NCI-H226 (cell line): Measurements from ENCODE around the gene DCDC1.

ENCODE experiments used
- DNase-seq: peaks from one replicate; pipeline ENCODE4 v3.0.0-alpha.2; 2015

Gene DCDC1

DNA sequence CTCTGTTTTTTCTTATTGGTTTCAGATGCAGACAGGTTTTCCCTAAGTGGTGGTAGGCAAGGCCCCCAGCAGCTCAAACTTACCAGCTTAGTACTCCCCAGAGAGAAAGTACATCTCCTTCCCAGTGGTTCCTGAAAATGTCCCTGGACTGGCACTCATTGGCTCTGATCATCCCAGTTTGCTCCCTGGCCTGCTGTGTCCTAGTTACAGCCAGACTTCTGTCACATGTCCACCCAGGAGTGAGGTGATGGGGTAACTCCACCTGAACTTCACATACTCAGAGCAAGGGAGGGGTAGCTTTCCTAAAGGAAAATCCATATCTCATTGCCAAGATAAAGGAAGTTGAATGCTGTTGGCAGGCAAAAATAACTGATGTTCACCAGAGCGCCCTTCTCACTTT lies 546.4 kb downstream of the DCDC1 start:
- DNase-seq = no peak

DNA sequence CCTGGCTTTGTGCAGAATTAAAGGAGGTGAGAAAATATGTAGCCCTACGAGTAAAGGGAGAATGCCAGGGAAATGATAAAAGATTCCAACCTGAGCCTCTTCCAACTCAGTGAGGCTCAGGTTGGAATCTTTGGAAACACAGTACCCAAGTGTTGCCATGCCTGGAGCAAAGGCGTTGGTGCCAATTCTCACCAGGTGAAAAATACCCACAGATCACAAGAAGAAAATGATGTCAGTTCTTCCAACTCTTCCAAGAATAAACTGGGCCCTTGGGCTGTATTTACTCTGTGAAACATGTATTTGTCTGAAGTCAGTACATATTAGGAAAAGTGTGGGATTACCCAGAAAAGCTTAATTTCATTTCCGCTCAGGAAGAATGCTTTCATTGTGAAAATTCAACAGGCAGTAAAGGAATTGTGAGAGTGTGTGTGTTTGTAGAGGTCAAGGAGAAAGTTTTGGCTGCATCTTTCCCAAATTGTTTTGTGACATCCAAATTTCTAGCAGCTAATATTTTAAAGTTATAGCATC lies 548.0 kb downstream of the DCDC1 start:
- DNase-seq = no peak

DNA sequence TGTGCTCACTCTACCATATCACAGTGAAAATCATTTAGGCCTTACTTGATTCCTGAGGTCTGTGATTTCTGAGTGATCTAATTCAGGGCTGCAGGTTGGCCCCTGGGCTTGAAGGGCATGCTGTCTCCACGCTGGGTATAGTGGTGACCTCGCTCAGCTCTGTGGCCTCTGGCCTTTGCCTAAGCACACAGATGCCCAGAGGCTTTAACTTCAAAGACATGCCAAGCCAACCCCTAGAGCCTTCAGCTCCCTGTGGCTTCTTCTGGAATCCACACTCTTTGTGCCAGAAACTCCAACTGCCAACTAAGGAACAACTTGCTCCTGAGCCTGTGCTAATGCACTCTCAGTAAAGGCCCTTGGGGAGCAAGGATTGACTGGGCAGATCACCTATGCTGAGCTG lies 550.8 kb downstream of the DCDC1 start:
- no peak for DNase-seq

DNA sequence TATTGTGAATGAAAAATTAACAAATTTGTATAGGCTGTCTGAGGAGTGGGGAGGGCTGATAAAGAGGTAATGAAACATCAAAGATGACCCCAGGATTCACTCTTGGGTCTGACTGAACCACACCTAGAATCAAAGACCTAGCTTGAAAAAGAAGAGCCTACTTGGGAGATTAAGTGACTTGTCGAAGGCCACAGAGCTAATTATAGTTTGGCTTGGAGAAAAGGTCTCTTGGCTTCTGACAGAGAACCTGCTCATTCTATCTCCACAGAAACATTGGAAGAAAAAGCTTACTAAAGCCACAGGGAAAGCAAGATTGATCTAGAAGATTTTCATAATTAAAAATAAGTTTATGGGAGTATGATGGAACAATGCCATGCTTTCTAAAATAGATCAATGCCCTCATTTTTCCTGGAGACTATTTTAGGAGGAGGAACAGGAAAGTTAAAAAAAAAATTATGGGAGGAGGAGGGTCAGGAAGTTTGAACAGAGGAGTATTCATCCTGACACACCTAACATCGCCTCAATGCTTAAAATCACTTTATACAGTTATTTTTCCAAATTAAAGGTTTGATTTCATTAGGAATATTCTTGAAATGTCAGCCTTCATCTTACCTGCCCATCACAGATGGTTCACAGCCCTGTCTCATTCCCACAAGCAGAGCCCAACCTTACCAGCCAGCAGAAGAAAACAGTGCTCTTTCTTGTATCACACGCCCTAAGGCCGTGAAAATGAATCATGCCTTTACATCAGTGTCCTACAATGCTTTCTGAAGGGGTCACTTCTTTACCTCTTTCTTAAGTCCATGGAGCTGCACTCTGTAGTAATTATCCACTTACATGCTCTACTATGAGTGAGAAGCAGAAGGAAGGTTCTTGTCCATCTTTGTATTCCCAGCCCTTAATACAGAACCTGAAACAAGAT lies 552.3 kb downstream of the DCDC1 start:
- no peak for DNase-seq

DNA sequence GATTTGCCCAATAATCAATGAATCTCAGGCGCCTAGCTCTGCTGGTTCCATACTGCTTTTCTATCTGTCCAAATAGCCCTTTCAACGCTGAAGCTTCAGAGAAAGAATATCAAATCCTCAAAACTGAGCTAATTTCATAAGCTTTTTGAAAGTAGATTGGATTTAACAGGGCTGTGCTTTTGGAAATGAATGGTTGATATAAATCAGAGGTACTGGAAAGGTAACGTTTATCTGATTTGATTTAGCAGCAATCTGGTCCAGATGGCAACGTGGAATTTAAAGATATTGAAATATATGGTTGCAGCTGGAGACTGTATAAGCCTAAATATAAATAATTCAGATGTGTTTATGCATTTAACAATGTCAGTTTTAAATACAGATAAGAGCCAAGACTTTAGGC lies 553.9 kb downstream of the DCDC1 start:
- no peak for DNase-seq

DNA sequence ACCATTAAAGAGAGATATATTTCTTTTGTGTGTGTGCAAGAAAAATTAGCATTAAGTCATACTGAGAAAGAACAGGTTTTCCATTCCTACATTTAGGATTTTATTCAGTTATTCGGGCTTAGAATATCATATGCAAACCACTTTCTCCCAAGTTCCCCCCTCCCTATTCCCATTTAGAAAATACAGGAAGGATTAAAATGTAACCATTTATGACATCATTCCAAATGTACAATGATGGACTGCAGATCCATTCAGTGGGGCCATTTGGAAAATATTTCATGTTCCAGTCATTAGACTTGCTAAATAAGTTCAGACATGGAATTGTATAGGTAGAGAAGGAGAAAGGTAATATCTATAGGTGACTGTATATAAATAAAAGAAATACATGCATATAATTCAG lies 554.8 kb downstream of the DCDC1 start:
- no peak for DNase-seq
